Neural cell (in vitro differentiated cells): ENCODE results near the gene CCNY. TPM values are rescaled to one million over a fixed set of nuclear protein-coding genes. Genes with fewer than 3 reads are reported as not detected.

Experiments used
- H2AFZ ChIP-seq: fragments of 200-600, 300-800 bp; sonication (generic), shearing (Covaris generic); 2 replicates; pipeline ENCODE4 v1.6.0; 2014; ENCODE audit warnings: low read depth, mild to moderate bottlenecking, antibody characterized with exemption, low read length, moderate library complexity
- H3F3A ChIP-seq: fragments of 200-600 bp; shearing (Covaris generic); 2 replicates; pipeline ENCODE4 v1.6.1; 2016; ENCODE audit warnings: mild to moderate bottlenecking, moderate library complexity, mixed read lengths, antibody characterized with exemption, low read length; ENCODE audit not compliant: insufficient read depth, poor library complexity, severe bottlenecking
- H3K27ac ChIP-seq: fragments of 200-600, 300-800 bp; sonication (generic), shearing (Covaris generic); 2 replicates; pipeline ENCODE4 v1.5.1; 2014; ENCODE audit warnings: mild to moderate bottlenecking, low read length, moderate library complexity
- H3K27me3 ChIP-seq: fragments of 300-800, 200-600 bp; sonication (generic), shearing (Covaris generic); 2 replicates; pipeline ENCODE4 v1.6.0; 2014; ENCODE audit warnings: mild to moderate bottlenecking, low read depth, low read length, moderate library complexity; ENCODE audit not compliant: insufficient read depth
- H3K36me3 ChIP-seq: fragments of 300-800, 200-600 bp; sonication (generic), shearing (Covaris generic); 2 replicates; pipeline ENCODE4 v1.5.1; 2014; ENCODE audit warnings: mild to moderate bottlenecking, antibody characterized with exemption, low read length, moderate library complexity; ENCODE audit not compliant: insufficient read depth
- H3K4me2 ChIP-seq: fragments of 300-800, 200-600 bp; sonication (generic), shearing (Covaris generic); 2 replicates; pipeline ENCODE4 v1.6.0; 2014; ENCODE audit warnings: mild to moderate bottlenecking, low read length
- H3K4me3 ChIP-seq: fragments of 300-800, 200-600 bp; sonication (generic), shearing (Covaris generic); 2 replicates; pipeline ENCODE4 v1.5.1; 2014; ENCODE audit warnings: mild to moderate bottlenecking, low read length, moderate library complexity
- H3K79me2 ChIP-seq: fragments of 200-600 bp; shearing (Covaris generic); replicated peaks from 2 replicates; pipeline ENCODE4 v1.6.0; 2014; ENCODE audit warnings: mild to moderate bottlenecking, low read length, moderate library complexity; ENCODE audit not compliant: insufficient read depth
- H3K9ac ChIP-seq: fragments of 300-800, 200-600 bp; sonication (generic), shearing (Covaris generic); 2 replicates; pipeline ENCODE4 v1.6.1; 2016; ENCODE audit warnings: mild to moderate bottlenecking, low read length, mixed read lengths
- H3K9me2 ChIP-seq: fragments of 200-600 bp; shearing (Covaris generic); 2 replicates; pipeline ENCODE4 v1.6.1; 2016; ENCODE audit warnings: mild to moderate bottlenecking, low read length, mixed read lengths; ENCODE audit not compliant: insufficient read depth
- H3K9me3 ChIP-seq: fragments of 200-600, 300-800 bp; sonication (generic), shearing (Covaris generic); 2 replicates; pipeline ENCODE4 v1.6.1; 2016; ENCODE audit warnings: mild to moderate bottlenecking, mixed run types, low read length, moderate library complexity, mixed read lengths
- H4K20me1 ChIP-seq: fragments of 200-600 bp; shearing (Covaris generic); 2 replicates; pipeline ENCODE4 v1.6.1; 2016; ENCODE audit warnings: mild to moderate bottlenecking, mixed run types; ENCODE audit not compliant: insufficient read depth
- EP300 ChIP-seq: fragments of 450-650 bp; conservative IDR thresholded peaks from 2 replicates; pipeline ENCODE4 v1.6.1; 2014; ENCODE audit warnings: antibody characterized with exemption, mild to moderate bottlenecking, moderate library complexity; ENCODE audit not compliant: poor library complexity, severe bottlenecking
- EZH2 ChIP-seq: fragments of 200-600, 300-800 bp; shearing (Covaris generic), sonication (generic); IDR thresholded peaks from 2 replicates; pipeline ENCODE4 v1.6.1; 2014; ENCODE audit warnings: antibody characterized with exemption, low read length, borderline replicate concordance, mild to moderate bottlenecking; ENCODE audit not compliant: insufficient read depth, poor library complexity, severe bottlenecking
- MXI1 ChIP-seq: fragments of 450-650 bp; conservative IDR thresholded peaks from 2 replicates; pipeline ENCODE4 v1.6.1; 2014; ENCODE audit warnings: antibody characterized with exemption, mild to moderate bottlenecking; ENCODE audit not compliant: poor library complexity, severe bottlenecking
- POLR2AphosphoS5 ChIP-seq: IDR thresholded peaks from 2 replicates; pipeline ENCODE4 v1.6.1; 2012
- RAD21 ChIP-seq: fragments of 450-650 bp; conservative IDR thresholded peaks from 2 replicates; pipeline ENCODE4 v1.6.1; 2014; ENCODE audit warnings: antibody characterized with exemption, mild to moderate bottlenecking, moderate library complexity
- REST ChIP-seq: IDR thresholded peaks from 2 replicates; pipeline ENCODE4 v1.6.1; 2012; ENCODE audit warnings: borderline replicate concordance
- TAF1 ChIP-seq: IDR thresholded peaks from 2 replicates; pipeline ENCODE4 v1.6.1; 2012; ENCODE audit warnings: low read depth
- polyA plus RNA-seq: library from polyadenylated mRNA; depleted of rRNA; stranded (reverse); fragments of >200 nt; gene quantifications from 2 replicates; pipeline ENCODE4 v1.2.3, GENCODE V29; 2014
- TF ChIP-seq, protein P1 (sequence below): fragments of 450-650 bp; IDR thresholded peaks from 2 replicates; pipeline ENCODE4 v1.5.1; 2014; ENCODE audit warnings: antibody characterized with exemption, mild to moderate bottlenecking, moderate library complexity; ENCODE audit not compliant: poor library complexity, severe bottlenecking

Gene CCNY
- polyA plus RNA-seq, 1 donor from 2014 or later, result 36.4 TPM

DNA sequence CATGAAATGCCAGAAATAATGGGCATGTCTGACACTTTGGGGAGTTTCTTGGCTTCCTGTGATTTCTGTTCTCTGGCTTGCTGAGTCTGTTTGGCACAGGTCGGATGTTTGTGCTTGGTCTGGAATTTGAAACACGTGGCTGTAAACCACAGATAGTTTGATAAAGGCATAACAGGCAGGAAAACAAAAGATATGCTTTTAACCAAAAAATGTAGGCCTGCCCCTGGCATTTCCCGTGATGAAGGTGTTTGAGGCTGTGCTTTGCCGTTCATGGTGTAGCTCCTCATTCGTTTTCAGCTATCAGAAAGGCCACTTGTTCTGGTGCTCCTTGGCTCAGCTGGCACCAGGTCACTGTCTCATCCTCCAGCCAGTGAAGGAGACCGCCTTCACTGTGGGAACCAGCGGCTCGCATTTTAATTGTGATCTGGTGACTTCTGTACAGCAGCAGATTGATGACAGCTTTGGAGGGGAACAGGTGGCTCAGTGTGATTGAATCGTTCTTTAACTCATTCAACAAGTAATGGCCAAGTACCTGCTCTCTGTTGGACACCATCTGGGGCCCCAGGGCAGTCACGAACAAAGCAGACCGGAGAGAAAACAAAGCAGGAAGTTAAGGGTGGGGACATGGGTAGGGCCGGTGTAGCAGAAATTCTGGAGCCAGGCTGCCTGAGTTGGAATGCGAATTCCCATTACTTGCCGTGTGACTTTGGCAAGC is 111.5 kb downstream of the CCNY start:
- Histone ChIP-seq H3K79me2 (peaks cover 23% of the 10 kb centered on the region), H3K4me3 (no peak overlapping the region)

GRCh38 chr10:35448687-35449662 is 112.7 kb downstream of the CCNY start:
- no peaks in the 10 kb centered on the region for H3F3A ChIP-seq
- no peaks in the 10 kb centered on the region for H3K27me3 ChIP-seq
- no peak overlapping the region for H3K4me2 ChIP-seq
- H3K9me2 ChIP-seq, result no peaks in the 10 kb centered on the region
- H2AFZ ChIP-seq, result no peak overlapping the region
- H3K4me3 ChIP-seq, result no peak overlapping the region
- H4K20me1 ChIP-seq, result no peaks in the 10 kb centered on the region
- H3K27ac ChIP-seq, result no peak overlapping the region
- H3K9ac ChIP-seq, result no peak overlapping the region
- no peaks in the 10 kb centered on the region for H3K9me3 ChIP-seq
- H3K79me2 ChIP-seq, result peaks cover 26% of the 10 kb centered on the region
- no peaks in the 10 kb centered on the region for H3K36me3 ChIP-seq
- TF ChIP-seq REST (no peak), MXI1 (no peak), RAD21 (no peak), EP300 (no peak)
- TF ChIP-seq, protein P1, sequence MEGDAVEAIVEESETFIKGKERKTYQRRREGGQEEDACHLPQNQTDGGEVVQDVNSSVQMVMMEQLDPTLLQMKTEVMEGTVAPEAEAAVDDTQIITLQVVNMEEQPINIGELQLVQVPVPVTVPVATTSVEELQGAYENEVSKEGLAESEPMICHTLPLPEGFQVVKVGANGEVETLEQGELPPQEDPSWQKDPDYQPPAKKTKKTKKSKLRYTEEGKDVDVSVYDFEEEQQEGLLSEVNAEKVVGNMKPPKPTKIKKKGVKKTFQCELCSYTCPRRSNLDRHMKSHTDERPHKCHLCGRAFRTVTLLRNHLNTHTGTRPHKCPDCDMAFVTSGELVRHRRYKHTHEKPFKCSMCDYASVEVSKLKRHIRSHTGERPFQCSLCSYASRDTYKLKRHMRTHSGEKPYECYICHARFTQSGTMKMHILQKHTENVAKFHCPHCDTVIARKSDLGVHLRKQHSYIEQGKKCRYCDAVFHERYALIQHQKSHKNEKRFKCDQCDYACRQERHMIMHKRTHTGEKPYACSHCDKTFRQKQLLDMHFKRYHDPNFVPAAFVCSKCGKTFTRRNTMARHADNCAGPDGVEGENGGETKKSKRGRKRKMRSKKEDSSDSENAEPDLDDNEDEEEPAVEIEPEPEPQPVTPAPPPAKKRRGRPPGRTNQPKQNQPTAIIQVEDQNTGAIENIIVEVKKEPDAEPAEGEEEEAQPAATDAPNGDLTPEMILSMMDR, result no peak

More for the DNA sequence above, 111.5 kb downstream of the CCNY start:
- no peak overlapping the region for H3K4me2 ChIP-seq
- no peak overlapping the region for H3K9ac ChIP-seq
- no peaks in the 10 kb centered on the region for H3F3A ChIP-seq
- H3K27ac ChIP-seq, result no peak overlapping the region
- no peaks in the 10 kb centered on the region for H3K9me2 ChIP-seq
- TF ChIP-seq EZH2, result no peak
- TF ChIP-seq RAD21, result no peak
- TF ChIP-seq POLR2AphosphoS5, result no peak
- no peak for TF ChIP-seq REST
- TF ChIP-seq, protein P1, result no peak
- TF ChIP-seq TAF1, result no peak
- H4K20me1 ChIP-seq, result no peaks in the 10 kb centered on the region
- H2AFZ ChIP-seq, result no peak overlapping the region
- H3K36me3 ChIP-seq, result no peaks in the 10 kb centered on the region
- H3K27me3 ChIP-seq, result no peaks in the 10 kb centered on the region
- H3K9me3 ChIP-seq, result no peaks in the 10 kb centered on the region
